Measurements from ENCODE around the gene SH2D5. TPM values are rescaled to one million over a fixed set of nuclear protein-coding genes. Genes with fewer than 3 reads are reported as not detected.

SH2D5 gene
- total RNA-seq (2022; extraction: Qiagen RNA extraction; ENCODE audit: low read depth) = 13.6 to 16.3 TPM (median 14.3 TPM) in 5 replicates

DNA sequence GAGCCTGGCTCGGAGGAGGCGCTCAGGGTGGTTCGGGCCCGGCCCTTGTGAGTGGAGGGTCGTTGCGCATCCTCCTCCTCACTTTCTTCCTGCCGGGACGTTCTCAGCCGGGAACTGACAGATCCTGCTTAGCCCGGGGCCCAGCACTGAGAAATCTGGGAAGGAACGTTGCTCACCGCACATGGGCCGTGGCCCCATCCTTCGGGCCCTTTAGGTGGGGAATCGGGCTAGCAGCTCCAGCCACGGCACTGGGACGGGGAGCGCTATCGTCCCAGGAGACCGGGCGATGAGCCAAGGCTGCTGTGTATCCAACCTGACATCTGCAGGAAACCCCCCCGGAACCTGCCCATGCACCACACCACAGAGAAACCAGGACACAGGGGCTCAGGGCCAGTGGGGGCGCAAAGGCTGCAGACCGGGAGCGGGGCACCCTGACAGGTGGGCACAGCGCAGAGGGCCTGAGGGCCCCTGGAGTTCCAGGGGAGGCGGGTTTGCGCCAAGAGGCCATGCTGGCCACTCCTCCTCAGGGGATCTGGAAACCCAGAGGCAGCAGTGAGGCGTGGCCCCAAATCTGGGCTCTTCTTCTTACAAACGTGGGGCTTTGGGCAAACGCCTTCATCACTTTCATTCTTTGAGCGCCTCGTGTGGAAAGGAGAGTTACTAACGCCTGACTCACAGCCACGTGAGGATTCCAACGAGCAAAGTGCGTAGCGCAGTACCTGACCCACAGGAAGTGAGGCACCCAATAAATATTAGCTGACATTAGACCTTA lies at the start of gene SH2D5:
Gene SH2D5 (minus strand): TSS at position 116 of the 772 bp plus-strand sequence. CDS start 4,659 bp downstream, outside the sequence.

DNA sequence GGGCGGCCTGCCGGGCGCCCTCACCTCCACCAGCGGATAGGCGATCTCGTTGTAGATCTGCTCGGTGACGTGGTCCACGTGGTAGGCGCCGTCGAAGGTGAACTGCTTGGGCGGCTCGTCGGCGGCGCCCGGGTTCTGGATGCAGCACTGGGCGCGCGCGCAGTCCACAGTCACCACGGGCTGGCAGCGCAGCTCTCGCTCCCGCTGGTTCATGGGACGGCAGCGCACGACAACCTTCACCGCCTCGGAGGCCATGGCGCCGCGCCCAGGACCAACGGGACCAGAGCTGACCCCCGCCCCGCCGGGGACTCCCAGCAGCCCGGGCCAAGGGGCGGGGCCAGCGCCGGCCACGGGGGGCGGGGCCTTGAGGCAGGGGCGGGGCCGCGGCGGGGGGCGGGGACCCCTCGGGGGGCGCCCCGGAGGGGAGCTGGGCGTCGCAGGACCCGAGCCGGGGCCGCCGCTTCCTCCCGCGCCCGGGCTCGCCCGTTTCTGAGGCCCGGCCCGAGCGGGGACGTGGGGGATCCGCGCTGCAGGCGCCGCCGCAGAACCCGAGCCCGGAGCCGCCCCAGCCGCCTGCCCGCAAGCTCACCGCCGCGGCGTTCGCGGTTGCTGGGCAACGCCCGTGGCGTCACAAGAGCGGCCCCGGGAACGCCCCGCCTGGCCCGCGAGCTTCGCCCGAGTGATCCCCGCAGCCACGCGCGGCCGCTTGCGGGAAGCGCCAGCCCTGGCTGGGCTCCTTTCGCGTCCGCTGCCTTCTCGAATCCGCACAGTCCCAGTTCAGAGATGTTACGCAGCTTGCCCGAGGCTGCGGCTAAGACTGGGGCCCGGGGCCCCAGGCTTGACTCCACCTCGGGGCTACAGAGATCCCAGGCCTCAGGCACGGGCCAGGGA lies 14.8 kb downstream of the SH2D5 start, which contains the start of gene KIF17:
Gene KIF17 (minus strand): TSS at position 556 of the 891 bp plus-strand sequence. CDS start 301 bp downstream, at position 255.

Other genes with a start within 250 kb of the SH2D5 start
- gene CAMK2N1, start 246.5 kb downstream of the SH2D5 start, total RNA-seq (2022; extraction: Qiagen RNA extraction; ENCODE audit: low read depth) = 35.3 to 46.7 TPM (median 38.9 TPM) in 5 replicates
- 35.0 to 41.7 TPM (median 41.3 TPM) in 5 replicates for gene MUL1, start 224.6 kb downstream of the SH2D5 start, total RNA-seq (2022; extraction: Qiagen RNA extraction; ENCODE audit: low read depth)
- gene FAM43B, start 180.1 kb downstream of the SH2D5 start, total RNA-seq (2022; extraction: Qiagen RNA extraction; ENCODE audit: low read depth) = 3.6 to 6.6 TPM (median 5.7 TPM) in 5 replicates
- gene CDA, start 143.6 kb downstream of the SH2D5 start, total RNA-seq (2022; extraction: Qiagen RNA extraction; ENCODE audit: low read depth) = 32.1 to 47.4 TPM (median 36.1 TPM) in 5 replicates
- gene PINK1, start 99.2 kb downstream of the SH2D5 start, total RNA-seq (2022; extraction: Qiagen RNA extraction; ENCODE audit: low read depth) = 27.9 to 44.1 TPM (median 37.5 TPM) in 5 replicates
- gene DDOST, start 71.3 kb downstream of the SH2D5 start, total RNA-seq (2022; extraction: Qiagen RNA extraction; ENCODE audit: low read depth) = 183 to 217 TPM (median 213 TPM) in 5 replicates
- 0.90 to 1.7 TPM (median 1.2 TPM) in 5 replicates for gene KIF17, start 14.7 kb downstream of the SH2D5 start, total RNA-seq (2022; extraction: Qiagen RNA extraction; ENCODE audit: low read depth)
- 90.3 to 155 TPM (median 114 TPM) in 5 replicates for gene HP1BP3, start 54.6 kb upstream of the SH2D5 start, total RNA-seq (2022; extraction: Qiagen RNA extraction; ENCODE audit: low read depth)

All from A549 treated with CpdA at 1 μM for 4 hours (cell line).